Omental fat pad (tissue), 4 donors: ENCODE measurements around the gene TGM1. TPM values are rescaled to one million over a fixed set of nuclear protein-coding genes. Genes with fewer than 3 reads are reported as not detected.

Source experiments
- ATAC-seq: fragments of 150-250 bp; one replicate; pipeline ENCODE4 v1.9.1; 2016; ENCODE audit warnings: mild to moderate bottlenecking, moderate library complexity; ENCODE audit not compliant: low FRiP score
- DNase-seq: peaks from one replicate; pipeline ENCODE4 v3.0.0-alpha.2; 2019; ENCODE audit warnings: low spot score
- total RNA-seq, 4 donors: library from RNA; depleted of rRNA; stranded (reverse); fragments of >200 nt; gene quantifications; one replicate each; pipeline ENCODE4 v1.1.0, GENCODE V29; 2016
- TF ChIP-seq, protein P1 (sequence below), 3 donors: fragments of 450-650 bp; IDR thresholded peaks; one replicate each; pipeline ENCODE4 v1.5.1; 2016 to 2017; ENCODE audit warnings: antibody characterized with exemption in 3 of 3, mild to moderate bottlenecking in 3 of 3, moderate library complexity in 2 of 3

The TGM1 gene
- total RNA-seq, 4 donors from 2014 or later, result 2.0 to 114 (median 79.1) TPM

DNA sequence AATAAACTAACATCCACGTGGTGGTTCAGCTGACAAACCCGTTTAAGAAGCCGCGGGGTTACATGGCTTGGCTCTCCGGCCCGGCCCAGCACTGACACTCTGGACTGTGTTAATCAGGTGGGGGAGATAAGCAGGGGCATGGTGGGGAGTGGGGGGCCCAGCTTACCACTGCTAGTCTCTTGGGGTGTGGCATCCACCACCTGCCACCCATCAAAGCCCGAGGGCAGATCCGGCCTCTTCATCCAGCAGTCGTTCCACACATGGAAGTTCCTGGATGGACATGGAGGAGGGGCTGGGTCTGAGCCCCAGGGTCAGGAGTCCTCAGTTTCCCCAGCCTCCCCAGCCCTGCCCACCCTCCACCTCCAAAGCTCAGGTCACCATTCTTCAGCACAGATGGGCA is 4.9 kb downstream of the TGM1 start:
- TF ChIP-seq, protein P1, sequence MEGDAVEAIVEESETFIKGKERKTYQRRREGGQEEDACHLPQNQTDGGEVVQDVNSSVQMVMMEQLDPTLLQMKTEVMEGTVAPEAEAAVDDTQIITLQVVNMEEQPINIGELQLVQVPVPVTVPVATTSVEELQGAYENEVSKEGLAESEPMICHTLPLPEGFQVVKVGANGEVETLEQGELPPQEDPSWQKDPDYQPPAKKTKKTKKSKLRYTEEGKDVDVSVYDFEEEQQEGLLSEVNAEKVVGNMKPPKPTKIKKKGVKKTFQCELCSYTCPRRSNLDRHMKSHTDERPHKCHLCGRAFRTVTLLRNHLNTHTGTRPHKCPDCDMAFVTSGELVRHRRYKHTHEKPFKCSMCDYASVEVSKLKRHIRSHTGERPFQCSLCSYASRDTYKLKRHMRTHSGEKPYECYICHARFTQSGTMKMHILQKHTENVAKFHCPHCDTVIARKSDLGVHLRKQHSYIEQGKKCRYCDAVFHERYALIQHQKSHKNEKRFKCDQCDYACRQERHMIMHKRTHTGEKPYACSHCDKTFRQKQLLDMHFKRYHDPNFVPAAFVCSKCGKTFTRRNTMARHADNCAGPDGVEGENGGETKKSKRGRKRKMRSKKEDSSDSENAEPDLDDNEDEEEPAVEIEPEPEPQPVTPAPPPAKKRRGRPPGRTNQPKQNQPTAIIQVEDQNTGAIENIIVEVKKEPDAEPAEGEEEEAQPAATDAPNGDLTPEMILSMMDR (IDR thresholded peaks at IDR 0.05), result no peak
- ATAC-seq (no peak), DNase-seq (no peak)

DNA sequence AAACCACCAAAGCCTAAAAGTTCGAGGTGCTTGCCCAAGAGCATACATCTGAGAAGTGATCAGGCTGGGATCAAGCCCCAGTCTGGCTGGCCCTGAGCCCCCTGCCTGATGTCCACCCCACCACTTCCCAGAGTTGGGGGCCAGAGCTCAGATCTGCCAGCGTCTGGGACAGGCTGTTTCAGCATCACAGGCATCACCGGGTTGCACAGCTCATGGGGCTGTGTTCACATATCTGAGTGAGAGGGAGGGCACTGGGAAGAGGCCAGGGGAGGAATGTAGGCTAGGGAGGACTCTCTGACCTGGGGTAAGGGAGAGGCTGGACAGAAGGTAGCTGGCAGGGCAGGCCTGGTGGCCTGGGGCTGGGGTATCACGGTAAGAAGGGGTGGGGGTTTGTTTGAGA is 6.0 kb downstream of the TGM1 start:
- TF ChIP-seq, protein P1 (IDR thresholded peaks at IDR 0.05), result no peak
- ATAC-seq (peak; percentile 48), DNase-seq (no peak)

DNA sequence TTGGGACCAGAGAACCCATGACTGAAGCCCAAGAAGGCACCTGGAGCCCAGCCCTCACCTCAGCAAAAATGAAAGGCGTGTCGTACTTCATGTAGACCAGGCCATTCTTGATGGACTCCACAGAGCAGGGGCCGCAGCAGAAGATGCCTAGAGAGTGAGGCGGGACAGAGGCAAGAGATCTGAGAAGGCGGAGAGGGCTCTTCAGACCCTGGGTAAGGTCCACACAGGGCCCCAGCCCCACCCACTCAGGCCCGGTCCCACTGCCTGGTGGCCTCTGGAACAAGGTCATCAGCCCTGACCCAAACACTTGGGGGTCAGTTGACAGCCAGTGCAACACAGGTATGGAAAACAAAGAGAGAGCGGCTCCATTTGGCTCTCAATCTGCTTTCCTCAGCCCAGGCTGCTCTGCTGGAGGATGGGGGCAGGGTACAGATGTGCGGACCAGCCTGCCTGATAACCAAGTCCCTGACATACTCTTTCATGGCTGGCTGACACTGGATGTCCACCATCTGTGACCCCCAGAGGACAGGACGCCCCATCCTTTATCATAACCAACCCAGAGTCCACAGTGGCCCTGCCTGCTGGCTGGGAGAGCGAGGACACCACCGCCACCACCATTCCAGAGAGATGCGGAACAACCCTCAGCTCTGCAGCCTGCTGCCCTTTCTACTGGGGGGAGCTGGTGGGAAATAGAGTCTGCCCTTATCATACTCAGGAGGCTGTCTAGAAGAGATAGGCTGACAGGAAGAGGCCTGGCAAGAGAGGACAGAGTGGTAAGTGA is 6.9 kb downstream of the TGM1 start:
- TF ChIP-seq, protein P1 (IDR thresholded peaks at IDR 0.05), result no peak
- ATAC-seq (no peak), DNase-seq (no peak)

DNA sequence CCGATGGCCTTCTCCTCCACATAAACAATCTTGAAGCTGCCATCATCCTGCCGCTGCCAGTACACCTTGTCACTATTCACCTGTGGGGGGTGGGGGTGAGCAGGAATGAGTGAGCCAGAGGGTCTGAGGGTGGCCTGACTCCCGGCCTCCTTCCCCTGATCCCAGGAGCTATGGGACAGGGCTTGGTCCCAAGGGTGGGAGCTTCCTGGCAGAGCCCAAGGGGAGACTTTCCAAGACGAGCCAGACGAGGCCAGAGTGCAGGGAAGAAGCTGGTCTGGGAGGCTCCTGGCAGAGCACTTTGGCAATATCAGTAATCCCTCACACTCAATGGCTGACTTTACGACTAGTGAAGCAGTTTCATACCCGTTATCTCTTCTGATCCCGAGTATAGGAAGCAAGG is 7.5 kb downstream of the TGM1 start:
- DNase-seq (no peak), ATAC-seq (no peak)
- TF ChIP-seq, protein P1 (IDR thresholded peaks at IDR 0.05), result no peak

DNA sequence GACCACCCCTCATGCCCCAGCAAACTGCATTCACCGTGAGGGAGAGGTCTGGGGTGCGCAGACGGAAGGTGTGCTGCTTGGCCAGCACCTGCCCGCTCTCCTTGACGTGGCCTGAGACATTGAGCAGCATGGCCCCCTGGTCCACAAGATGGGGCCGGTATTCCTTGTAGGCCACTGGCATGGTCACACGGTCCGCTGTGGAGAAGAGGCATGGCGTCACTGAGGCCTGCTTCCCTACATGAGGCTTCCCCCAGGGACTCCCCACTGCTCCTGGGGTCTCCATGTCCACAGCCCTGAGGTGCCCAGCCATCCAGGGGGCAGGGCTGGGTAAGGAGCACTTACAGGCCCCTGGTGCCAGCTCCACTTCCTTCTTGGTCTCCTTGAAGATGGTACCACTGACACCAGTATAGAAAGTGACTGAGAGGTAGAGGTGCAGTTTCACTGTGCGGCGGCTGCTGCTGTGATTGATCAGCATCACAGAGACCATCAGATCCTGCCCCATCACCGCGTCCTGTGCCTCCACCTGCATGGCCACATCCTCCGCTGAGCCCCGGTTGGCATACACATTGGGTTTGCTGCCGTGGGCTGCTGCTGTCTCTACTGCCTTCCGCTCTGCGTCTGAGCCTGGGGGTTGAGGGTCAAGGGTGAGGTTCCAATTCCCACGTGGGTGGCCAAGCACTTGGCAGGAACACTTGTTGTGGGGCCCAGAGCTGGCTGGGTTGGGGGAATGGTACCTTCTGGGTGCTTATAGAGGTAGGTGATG is 8.2 kb downstream of the TGM1 start:
- TF ChIP-seq, protein P1 (IDR thresholded peaks at IDR 0.05), result no peak
- ATAC-seq (no peak), DNase-seq (no peak)

DNA sequence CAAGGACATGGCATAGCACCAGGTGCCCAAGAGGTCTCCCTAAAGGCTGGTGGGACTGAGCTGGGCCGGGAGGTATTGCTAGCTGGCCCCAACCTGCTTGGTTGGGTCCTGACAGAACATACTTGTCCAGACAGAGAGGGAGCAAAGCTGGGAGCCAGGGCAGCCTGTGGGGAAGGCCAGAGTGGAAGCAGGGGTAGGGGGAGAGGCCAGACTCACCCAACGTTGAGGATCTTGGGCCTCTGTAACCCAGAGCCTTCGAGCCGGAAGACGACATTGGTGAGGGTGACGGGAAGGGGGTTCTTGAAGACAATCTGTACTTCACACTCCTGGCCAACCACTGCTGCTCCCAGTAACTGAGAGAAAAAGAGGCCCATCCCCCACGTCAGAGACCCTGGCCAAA is 9.0 kb downstream of the TGM1 start:
- ATAC-seq (no peak), DNase-seq (no peak)

More for the DNA sequence above, 9.0 kb downstream of the TGM1 start:
- TF ChIP-seq, protein P1 (IDR thresholded peaks at IDR 0.05), result no peak
